HG03442 (cell line): ENCODE results near the gene ACAD9.
"Not testable (repeated sequence)": the region's sequence is repeated elsewhere in the genome, so short reads cannot be mapped to it uniquely, and the experiment has no call there.

ENCODE experiments used
- ATAC-seq: cut with Tn5 transposase; IDR thresholded peaks from one replicate; pipeline ENCODE4 v1.9.1; 2021; ENCODE audit warnings: mild to moderate bottlenecking, moderate library complexity; ENCODE audit not compliant: unreplicated experiment

ACAD9 gene

GRCh38 chr3:128859630-128860029, 19.8 kb upstream of the ACAD9 start:
- no peak for ATAC-seq

- no peak for ATAC-seq
Measured at GRCh38 chr3:128861491-128861890, 17.9 kb upstream of the ACAD9 start.

GRCh38 chr3:128863560-128863959, 15.9 kb upstream of the ACAD9 start:
- ATAC-seq: no peak

GRCh38 chr3:128864351-128864811, 15.0 kb upstream of the ACAD9 start:
- ATAC-seq: no peak

- ATAC-seq: not testable (repeated sequence)
Measured at GRCh38 chr3:128864849-128865804, 14.3 kb upstream of the ACAD9 start.

- ATAC-seq: no peak
Measured at GRCh38 chr3:128867200-128868125, 12.0 kb upstream of the ACAD9 start.

GRCh38 chr3:128870347-128870746, 9.1 kb upstream of the ACAD9 start:
- no peak for ATAC-seq

GRCh38 chr3:128872282-128872681, 7.1 kb upstream of the ACAD9 start:
- ATAC-seq: no peak

GRCh38 chr3:128872744-128873143, 6.7 kb upstream of the ACAD9 start:
- no peak for ATAC-seq

- ATAC-seq: no peak
Measured at GRCh38 chr3:128873244-128874022, 6.0 kb upstream of the ACAD9 start.

- ATAC-seq: no peak
Measured at GRCh38 chr3:128874481-128875180, 4.8 kb upstream of the ACAD9 start.

- no peak for ATAC-seq
Measured at GRCh38 chr3:128875556-128876120, 3.8 kb upstream of the ACAD9 start.

- no peak for ATAC-seq
Measured at GRCh38 chr3:128878011-128878457, 1.4 kb upstream of the ACAD9 start.

GRCh38 chr3:128878556-128879124, 780 bp upstream of the ACAD9 start:
- peak; percentile 7 for ATAC-seq

GRCh38 chr3:128879991-128880390, 571 bp downstream of the ACAD9 start:
- no peak for ATAC-seq

GRCh38 chr3:128880455-128880854, 1.0 kb downstream of the ACAD9 start:
- ATAC-seq: not testable (repeated sequence)

- ATAC-seq: no peak
Measured at GRCh38 chr3:128881576-128881975, 2.2 kb downstream of the ACAD9 start.

GRCh38 chr3:128882719-128883118, 3.3 kb downstream of the ACAD9 start:
- no peak for ATAC-seq

GRCh38 chr3:128884992-128885391, 5.6 kb downstream of the ACAD9 start:
- ATAC-seq: no peak
